K562 (cell line): ENCODE data around the gene FNDC11. TPM values are rescaled to one million over a fixed set of nuclear protein-coding genes. Genes with fewer than 3 reads are reported as not detected.

Source experiments
- CEBPG ChIP-seq, 3 experiments: fragments of 200-800 bp in 1 of 3; sonication (Bioruptor generic) in 1 of 3; sonication (generic) in 1 of 3; formaldehyde crosslinking in 1 of 3; IDR thresholded peaks in 2 of 3; conservative IDR thresholded peaks in 1 of 3; 2 replicates each; pipeline versions ENCODE4 v1.6.1 to v1.8.0; 2016 to 2022; ENCODE audit warnings: missing compliant biosample characterization in 2 of 3, missing genetic modification characterization in 2 of 3, mild to moderate bottlenecking in 1 of 3, missing genetic modification reagents in 1 of 3
- EP400 ChIP-seq: fragments of 450-650 bp; IDR thresholded peaks from 2 replicates; pipeline ENCODE4 v1.6.1; 2017; ENCODE audit warnings: antibody characterized with exemption, mild to moderate bottlenecking, moderate library complexity
- FOXJ3 ChIP-seq: sonication (generic); formaldehyde crosslinking; IDR thresholded peaks from 2 replicates; pipeline ENCODE4 v1.4.0; 2020; ENCODE audit warnings: mild to moderate bottlenecking, missing genetic modification reagents
- GABPB1 ChIP-seq: sonication (generic); formaldehyde crosslinking; IDR thresholded peaks from 2 replicates; pipeline ENCODE4 v1.8.0; 2022; ENCODE audit warnings: mild to moderate bottlenecking, missing genetic modification reagents
- HDAC3 ChIP-seq: fragments of 450-650 bp; IDR thresholded peaks from 2 replicates; pipeline ENCODE4 v1.6.1; 2018; ENCODE audit warnings: borderline replicate concordance, mild to moderate bottlenecking, moderate library complexity; ENCODE audit not compliant: partially characterized antibody
- MGA ChIP-seq: fragments of 450-650 bp; IDR thresholded peaks from 2 replicates; pipeline ENCODE4 v1.6.1; 2016; ENCODE audit warnings: mild to moderate bottlenecking, moderate library complexity
- NCOA6 ChIP-seq: fragments of 450-650 bp; IDR thresholded peaks from 2 replicates; pipeline ENCODE4 v1.6.1; 2017; ENCODE audit warnings: mild to moderate bottlenecking
- NR3C1 ChIP-seq: sonication (generic); formaldehyde crosslinking; IDR thresholded peaks from 2 replicates; pipeline ENCODE4 v1.8.1; 2022; ENCODE audit warnings: missing genetic modification reagents
- SMARCE1 ChIP-seq: fragments of 450-650 bp; IDR thresholded peaks from 2 replicates; pipeline ENCODE4 v1.7.1; 2016; ENCODE audit warnings: mild to moderate bottlenecking
- SP1 ChIP-seq: sonication (generic); formaldehyde crosslinking; IDR thresholded peaks from 2 replicates; pipeline ENCODE4 v1.8.1; 2022; ENCODE audit warnings: mild to moderate bottlenecking, missing genetic modification reagents
- SRSF1 ChIP-seq: fragments of 200-400 bp; formaldehyde crosslinking; IDR thresholded peaks from 2 replicates; pipeline ENCODE4 v1.6.1; 2017; ENCODE audit warnings: mild to moderate bottlenecking, low read depth, low read length, moderate library complexity
- ZNF263 ChIP-seq: sonication (generic); formaldehyde crosslinking; IDR thresholded peaks from 2 replicates; pipeline ENCODE4 v1.8.0; 2022; ENCODE audit warnings: mild to moderate bottlenecking, missing genetic modification reagents, borderline replicate concordance
- ZNF699 ChIP-seq: fragments of 250-450 bp; sonication (Bioruptor Pico); IDR thresholded peaks from 2 replicates; pipeline ENCODE4 v1.8.0; 2021; ENCODE audit warnings: mild to moderate bottlenecking, moderate library complexity; ENCODE audit not compliant: insufficient replicate concordance
- ZNF740 ChIP-seq, 3 experiments: fragments of 200-800 bp in 1 of 3; sonication (Bioruptor generic) in 1 of 3; sonication (generic) in 1 of 3; formaldehyde crosslinking in 1 of 3; IDR thresholded peaks; 2 replicates each; pipeline versions ENCODE4 v1.6.1 to v1.8.0; 2016 to 2022; ENCODE audit warnings: mild to moderate bottlenecking in 2 of 3, missing compliant biosample characterization in 2 of 3, missing genetic modification characterization in 2 of 3, missing genetic modification reagents in 1 of 3
- polyA plus RNA-seq, 8 experiments: library from polyadenylated mRNA; depleted of rRNA in 4 of 8; stranded (reverse) in 5 of 8; unstranded in 3 of 8; fragments of >200 nt; fragmentation: Nextera tagmentation in 2 of 8; fragmentation: Illumina TruSeq in 1 of 8; extraction: Ambion mirVana in 2 of 8; extraction: Trizol in 1 of 8; gene quantifications; 2 replicates each; pipeline versions ENCODE4 v1.2.1 to v1.2.3, GENCODE V29; 2011 to 2014; ENCODE audit warnings: inconsistent platforms in 1 of 8, missing spikeins in 1 of 8
- total RNA-seq, 7 experiments: library from RNA; depleted of rRNA in 6 of 7; stranded (reverse); fragments of >200 nt in 6 of 7; fragmentation: Illumina TruSeq in 2 of 7; extraction: Trizol in 2 of 7; gene quantifications; 2 replicates each; pipeline versions ENCODE4 v1.2.1 to v1.2.3, GENCODE V29; 2011 to 2021; ENCODE audit warnings: low replicate concordance in 1 of 7

The FNDC11 gene
- total and polyA plus RNA-seq, 9 of the 15 experiments (the other 6 are each of a cell fraction or from before 2014, with no cell fraction given): 0.08 to 2.3 (median 0.64) TPM; not detected in 2

- TF ChIP-seq HDAC3 (no peak), SP1 (peak; percentile 52), NR3C1 (CRISPR knock-in tag) (no peak), NCOA6 (peak; percentile 73; the same call in 1 of the 2 replicates), CEBPG (CRISPR knock-in tag; IDR thresholded peaks at IDR 0.05) (no peak), CEBPG (tag; conservative IDR thresholded peaks at IDR 0.05 in 1 of 2, IDR thresholded peaks at IDR 0.05 in 1 of 2) (no peak), MGA (no peak; the same call in none of the 2 replicates), ZNF740 (CRISPR knock-in tag; IDR thresholded peaks at IDR 0.05) (0 out of 2 replicates have a peak, but pooled peaks have one; percentile 27), ZNF740 (tag; IDR thresholded peaks at IDR 0.05) (no peak), EP400 (0 out of 2 replicates have a peak, but pooled peaks have one; percentile 22), GABPB1 (CRISPR knock-in tag) (peak; percentile 61), ZNF699 (CRISPR knock-in tag) (no peak), ZNF263 (CRISPR knock-in tag) (peak; percentile 99), SMARCE1 (no peak), SRSF1 (no peak), FOXJ3 (no peak)
These were observed 34.1 kb upstream of the FNDC11 start (continued) for GRCh38 chr20:63519668-63520503.
